DND-41 (cell line): ENCODE data around the gene KCNAB2.

Experiments used
- CTCF ChIP-seq: IDR thresholded peaks from 2 replicates; pipeline ENCODE4 v1.5.1; 2012; ENCODE audit warnings: borderline replicate concordance, low read length, moderate library complexity, mild to moderate bottlenecking; ENCODE audit not compliant: poor library complexity, severe bottlenecking; ENCODE audit errors: extremely low read depth
- EZH2 ChIP-seq: IDR thresholded peaks from 3 replicates; pipeline ENCODE4 v1.6.1; 2012; ENCODE audit warnings: borderline replicate concordance, low read depth, mild to moderate bottlenecking, moderate library complexity, low read length, inconsistent platforms; ENCODE audit not compliant: severe bottlenecking

GRCh38 chr1:6073480-6074053 is 27.9 kb downstream of the KCNAB2 start:
- TF ChIP-seq CTCF: no peak
- no peak for TF ChIP-seq EZH2
